ENCODE results near the gene RPA1.

RPA1 gene

DNA sequence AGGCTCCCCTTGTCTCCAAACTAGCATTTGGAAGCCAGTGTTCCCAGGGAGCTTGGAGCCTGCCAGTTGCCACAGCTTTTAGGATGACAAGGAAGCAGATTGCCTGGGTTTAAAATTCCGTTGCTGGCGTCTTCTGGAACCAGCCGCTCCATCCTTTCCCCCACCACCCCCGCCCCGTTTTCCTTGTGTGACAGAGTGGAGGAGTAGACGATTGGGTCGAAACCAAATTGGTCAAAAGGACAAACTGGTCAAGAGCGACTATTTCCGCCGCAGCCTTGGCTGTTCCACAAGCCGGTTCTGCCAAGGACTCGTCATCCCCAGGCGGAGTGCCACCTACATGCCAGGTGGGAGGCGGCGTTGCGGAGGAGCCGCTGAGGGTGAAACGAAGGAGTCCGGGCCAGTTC, 91.1 kb downstream of the RPA1 start:
- TF ChIP-seq, protein P1, sequence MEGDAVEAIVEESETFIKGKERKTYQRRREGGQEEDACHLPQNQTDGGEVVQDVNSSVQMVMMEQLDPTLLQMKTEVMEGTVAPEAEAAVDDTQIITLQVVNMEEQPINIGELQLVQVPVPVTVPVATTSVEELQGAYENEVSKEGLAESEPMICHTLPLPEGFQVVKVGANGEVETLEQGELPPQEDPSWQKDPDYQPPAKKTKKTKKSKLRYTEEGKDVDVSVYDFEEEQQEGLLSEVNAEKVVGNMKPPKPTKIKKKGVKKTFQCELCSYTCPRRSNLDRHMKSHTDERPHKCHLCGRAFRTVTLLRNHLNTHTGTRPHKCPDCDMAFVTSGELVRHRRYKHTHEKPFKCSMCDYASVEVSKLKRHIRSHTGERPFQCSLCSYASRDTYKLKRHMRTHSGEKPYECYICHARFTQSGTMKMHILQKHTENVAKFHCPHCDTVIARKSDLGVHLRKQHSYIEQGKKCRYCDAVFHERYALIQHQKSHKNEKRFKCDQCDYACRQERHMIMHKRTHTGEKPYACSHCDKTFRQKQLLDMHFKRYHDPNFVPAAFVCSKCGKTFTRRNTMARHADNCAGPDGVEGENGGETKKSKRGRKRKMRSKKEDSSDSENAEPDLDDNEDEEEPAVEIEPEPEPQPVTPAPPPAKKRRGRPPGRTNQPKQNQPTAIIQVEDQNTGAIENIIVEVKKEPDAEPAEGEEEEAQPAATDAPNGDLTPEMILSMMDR (IDR thresholded peaks at IDR 0.05; ENCODE audit: extremely low read depth, missing control alignments), result no peak
- DNase-seq (ENCODE audit: low spot score), result no peak

DNA sequence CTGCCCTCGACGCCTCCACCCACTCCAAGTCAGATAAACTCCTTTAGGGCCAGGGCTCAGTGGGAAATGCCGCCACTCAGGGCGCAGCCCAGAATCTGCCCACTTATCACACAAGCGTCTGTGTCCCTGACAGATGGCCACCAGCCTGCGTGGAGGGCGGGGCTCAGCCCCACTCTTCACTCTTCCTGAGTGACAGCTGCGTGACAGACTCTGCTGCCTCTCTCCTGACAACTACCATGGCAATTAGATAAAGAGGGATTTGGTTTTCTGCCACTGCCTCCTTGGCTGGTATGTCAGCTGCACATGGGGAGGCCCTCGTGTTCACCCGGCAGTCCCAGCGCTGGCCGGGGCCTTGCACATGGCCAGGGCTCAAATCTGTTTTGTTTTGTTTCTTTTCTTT, 99.2 kb downstream of the RPA1 start:
- no peak for DNase-seq (ENCODE audit: low spot score)
- TF ChIP-seq, protein P1 (IDR thresholded peaks at IDR 0.05; ENCODE audit: extremely low read depth, missing control alignments), result no peak

DNA sequence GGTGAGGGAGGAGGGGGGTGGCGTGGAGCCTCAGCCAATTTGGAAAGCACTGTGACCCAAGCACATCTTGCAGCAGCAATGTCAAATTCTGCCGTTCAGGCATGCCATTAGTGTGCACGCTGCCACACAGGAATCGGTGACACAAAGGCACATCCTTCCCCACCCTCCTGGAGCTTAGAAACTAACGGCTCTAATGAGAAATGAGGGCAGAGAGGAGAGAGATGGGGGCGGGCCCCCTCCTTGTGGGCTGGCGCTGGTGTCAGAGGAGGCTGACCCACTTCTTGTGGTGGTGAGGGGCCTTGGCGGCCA, 100.5 kb downstream of the RPA1 start:
- no peak for DNase-seq (ENCODE audit: low spot score)
- TF ChIP-seq, protein P1 (IDR thresholded peaks at IDR 0.05; ENCODE audit: extremely low read depth, missing control alignments), result no peak

DNA sequence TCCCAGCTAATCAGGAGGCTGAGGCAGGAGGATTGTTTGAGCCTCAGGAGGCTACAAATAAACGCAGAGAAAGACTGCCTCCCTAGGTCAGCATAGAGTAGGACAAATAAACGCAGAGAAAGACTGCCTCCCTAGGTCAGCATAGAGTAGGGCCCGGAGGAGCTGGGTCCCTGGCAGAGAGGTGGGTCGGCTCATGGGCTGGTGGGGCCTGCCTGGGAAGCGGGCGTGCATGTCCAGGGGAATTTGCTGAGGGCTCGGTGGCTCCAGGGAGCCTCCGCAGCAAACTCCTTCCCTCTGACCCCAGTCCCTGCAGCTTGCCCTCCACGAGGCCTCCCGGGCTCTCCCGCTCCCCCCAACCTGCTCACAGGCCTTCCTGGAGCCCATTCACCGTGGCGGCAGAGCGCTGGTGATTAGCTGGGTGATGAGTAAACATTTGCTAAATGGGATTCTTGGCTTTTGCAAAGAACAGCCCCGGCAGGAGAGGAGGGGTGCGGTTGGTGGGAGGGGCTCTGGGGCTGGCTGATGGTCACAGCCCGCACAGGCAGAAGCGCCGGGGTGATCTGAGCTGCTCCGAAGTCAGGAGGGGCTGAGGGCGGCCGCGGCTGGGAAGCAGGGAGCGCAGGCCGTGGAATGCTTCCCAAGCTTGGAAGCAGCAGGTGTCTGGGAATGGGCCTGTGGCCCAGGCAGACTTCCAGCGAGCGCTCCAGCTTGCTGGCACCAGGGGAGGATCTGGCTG, 102.2 kb downstream of the RPA1 start:
- TF ChIP-seq, protein P1 (IDR thresholded peaks at IDR 0.05; ENCODE audit: extremely low read depth, missing control alignments), result no peak
- DNase-seq (ENCODE audit: low spot score), result no peak

DNA sequence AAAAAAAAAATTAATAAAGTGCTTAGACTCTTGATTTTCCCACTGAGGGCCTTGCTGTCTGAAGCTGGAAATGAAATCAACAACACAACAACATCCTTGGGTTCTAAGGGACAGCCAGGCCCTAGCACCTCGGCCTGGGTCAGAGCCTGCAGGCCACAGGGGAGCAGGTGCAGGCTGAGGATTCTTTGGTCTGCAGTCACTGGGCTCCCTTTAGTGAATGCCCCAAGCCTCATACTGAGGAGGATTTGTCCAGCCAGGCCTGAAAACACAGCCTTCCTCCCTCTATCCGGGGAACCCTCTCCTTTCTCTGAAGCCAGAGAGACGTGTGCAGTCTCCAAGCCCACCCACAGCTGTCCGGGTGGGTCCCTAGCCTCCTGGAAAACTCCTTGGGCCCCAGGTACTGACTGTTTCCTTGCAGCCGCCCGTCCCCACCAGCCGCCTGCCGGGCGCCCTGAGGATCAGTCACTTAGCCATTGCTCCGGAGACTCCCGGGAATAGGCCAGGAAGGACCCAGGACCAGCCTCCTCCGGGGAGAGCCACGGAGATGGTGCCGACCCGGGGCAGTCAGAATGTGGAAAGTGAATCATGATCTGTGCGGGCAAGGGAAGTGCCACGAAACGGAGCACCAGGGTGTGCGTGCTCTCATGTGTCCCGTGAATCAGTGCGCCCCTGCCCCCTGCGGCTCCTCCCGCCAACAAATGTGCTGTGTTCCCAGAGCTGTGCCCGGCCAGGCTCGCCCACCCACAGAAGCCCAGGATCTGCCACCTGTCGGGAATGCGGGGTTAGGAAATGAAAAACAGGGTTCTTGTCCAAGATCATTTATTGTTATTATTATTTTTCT, 104.3 kb downstream of the RPA1 start:
- DNase-seq (ENCODE audit: low spot score), result no peak
- TF ChIP-seq, protein P1 (IDR thresholded peaks at IDR 0.05; ENCODE audit: extremely low read depth, missing control alignments), result no peak

DNA sequence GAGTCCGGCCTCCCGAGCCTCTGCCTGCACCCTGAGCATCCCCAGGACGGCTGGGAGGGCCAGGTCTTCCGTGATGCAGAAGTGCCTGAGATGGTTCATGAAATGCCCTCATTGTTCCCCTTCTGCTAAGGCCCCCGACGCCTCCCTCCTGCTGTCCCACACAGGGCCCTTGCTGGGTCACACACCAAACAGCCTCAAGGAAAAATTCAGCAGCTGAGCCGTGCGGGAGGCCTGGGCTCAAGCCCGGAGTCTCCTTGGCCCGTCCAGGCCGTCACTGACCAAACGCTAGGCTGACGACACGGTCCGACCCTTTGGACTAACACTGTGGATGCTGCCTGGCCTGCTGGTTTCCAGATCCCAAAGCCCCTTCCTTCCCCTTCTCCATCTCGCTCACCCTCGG, 105.1 kb downstream of the RPA1 start:
- no peak for DNase-seq (ENCODE audit: low spot score)
- TF ChIP-seq, protein P1 (IDR thresholded peaks at IDR 0.05; ENCODE audit: extremely low read depth, missing control alignments), result no peak

DNA sequence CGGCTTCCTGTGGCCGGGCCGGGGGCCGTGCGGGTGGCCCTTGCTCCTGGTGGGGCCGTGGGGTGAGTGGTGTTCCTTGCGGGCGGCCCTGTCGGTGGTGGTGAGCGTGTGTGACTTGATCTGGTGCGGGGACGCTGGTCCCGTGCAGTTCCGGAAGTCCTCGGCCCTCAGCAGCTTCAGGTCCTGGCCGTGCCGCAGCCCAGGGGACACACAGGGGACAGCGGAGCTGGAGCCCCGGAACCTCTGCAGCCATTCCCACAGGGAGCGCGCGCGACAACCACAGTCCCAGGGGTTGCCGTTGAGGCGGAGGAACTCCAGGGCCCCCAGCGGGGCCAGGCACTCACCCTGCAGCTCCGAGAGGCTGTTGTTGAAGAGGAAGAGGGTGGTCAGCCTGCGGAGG, 107.0 kb downstream of the RPA1 start:
- DNase-seq (ENCODE audit: low spot score), result peak; percentile 22
- TF ChIP-seq, protein P1 (IDR thresholded peaks at IDR 0.05; ENCODE audit: extremely low read depth, missing control alignments), result no peak

All from GM20000 (cell line).